DMS53 treated with DMSO at 0.1 percent for 48 hours (cell line): ENCODE data around the gene NT5DC1.

ENCODE experiments used
- DNase-seq: peaks from one replicate; lab custom pipeline; 2025; ENCODE audit not compliant: unreplicated experiment; lab: John Stamatoyannopoulos, UW

Gene NT5DC1

DNA sequence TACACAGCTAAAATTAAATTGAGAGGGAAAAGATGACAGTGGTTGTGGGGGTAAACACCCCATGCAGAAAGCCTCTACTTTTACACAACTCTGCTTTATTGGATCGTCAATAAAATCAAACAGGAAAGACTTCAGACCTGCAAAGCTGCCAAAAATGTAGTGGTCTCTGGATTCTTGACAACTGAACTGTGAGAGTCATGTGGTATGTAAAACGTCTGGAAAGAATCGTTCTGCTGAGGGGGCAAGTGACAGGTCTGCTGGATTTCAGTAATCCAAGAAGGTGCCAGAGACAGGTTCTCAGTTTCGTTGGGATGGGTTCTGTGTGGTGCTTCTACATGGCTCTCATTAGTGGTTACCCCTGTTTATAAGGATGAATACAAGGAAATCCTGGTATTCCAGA is 89.9 kb downstream of the NT5DC1 start:
- no peak for DNase-seq

DNA sequence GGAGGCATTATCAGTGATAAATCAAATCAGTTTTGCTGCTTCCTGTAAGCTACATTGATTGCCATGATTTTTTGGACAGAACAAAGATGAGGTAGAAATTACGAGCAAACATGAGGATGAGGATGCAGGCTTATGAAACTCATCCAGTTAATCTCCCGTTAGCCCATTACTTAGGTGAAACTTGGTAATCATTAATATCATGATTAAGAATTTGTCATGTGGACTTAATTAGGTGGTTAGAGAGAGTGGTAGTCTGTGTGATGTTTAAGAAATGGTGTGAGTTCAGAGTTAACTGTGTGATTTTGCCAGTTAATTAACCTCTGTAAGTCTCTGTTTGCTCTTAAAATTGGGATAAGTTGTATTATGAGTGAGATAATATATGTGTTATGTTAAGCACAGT is 91.2 kb downstream of the NT5DC1 start:
- DNase-seq, result no peak

DNA sequence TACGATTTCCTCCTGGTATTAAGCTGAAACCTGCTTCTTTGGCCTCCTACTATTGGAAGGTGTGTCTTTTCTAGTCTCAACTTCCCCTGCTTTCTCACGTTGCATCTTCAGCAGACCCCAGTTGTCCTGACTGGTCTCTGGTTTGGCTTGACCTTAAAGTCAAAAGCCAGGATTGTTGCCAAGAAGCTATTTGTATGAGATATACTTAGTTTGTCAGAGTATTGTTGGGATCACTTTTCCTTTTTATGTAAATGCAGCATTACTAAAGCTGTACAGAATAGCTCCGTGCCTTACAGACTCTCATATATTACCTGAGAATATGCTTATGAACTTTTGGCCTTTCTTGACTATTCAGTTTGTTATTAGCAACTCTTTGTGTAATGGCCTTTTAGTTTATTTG is 92.1 kb downstream of the NT5DC1 start:
- DNase-seq, result no peak

DNA sequence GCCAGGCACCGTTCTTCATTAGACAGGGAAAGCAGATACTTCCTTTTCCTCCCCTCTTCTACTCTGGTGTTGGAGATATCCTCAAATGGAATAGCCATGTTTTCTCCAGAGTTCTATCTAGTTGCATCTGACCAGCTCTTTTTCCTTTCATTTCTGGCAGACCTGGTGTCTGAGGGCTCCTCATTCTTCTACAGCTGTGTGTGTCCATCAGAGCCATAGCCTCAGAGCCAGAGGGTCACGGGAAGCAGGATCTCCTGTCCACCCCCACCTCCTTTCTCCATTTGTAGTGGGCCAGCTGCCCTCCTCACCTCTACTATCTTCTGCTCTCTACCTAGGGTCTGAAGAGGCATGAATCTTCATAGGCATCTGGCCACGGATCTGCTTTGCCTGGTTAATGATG is 96.2 kb downstream of the NT5DC1 start:
- no peak for DNase-seq

DNA sequence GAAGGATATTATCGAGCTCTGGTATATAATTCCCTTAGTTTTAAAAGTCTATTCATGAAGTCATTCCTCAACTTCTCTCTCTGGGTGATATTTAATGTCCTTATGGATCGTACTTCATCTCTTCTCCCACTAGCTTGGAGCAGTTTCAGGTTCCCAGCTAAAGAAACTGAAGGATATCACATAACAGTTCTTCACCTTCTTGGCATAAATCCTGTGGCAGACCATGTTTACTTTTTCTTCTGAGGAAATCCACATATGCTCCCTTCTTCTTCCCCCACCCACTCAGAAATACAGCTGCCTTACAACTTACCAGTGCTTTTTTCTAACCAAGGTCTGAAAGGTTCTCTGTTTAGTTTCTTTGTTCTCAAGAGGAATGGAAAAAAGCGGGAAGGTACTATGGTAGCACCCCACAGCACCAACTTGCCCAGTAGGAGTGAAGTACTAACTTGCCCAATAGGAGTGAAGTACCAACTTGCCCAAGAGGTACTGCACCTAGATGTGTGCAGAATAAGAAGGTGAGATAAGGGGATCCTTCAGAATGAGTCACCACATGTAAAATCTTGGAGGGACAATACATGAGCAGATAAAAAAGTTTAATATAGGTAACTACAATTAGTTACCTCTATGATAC is 100.1 kb downstream of the NT5DC1 start:
- no peak for DNase-seq

DNA sequence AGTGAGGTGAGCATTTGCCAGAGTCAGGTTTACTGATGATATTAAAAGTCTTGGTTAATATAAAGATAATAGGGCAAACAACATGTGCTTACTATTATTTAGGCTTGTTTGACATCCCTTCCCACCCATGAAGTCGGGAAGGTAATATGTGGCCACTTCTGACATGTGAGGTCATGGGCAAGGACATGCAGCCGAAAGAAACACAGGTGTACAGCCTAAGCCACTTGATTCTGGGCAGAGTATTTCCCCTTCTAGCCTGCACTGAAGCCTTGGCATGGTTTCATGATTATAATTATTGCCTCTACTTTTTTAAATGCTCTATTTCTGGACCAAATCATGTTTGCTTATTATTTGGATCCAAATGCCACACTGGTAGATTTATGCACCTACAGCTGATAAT is 100.9 kb downstream of the NT5DC1 start:
- no peak for DNase-seq

DNA sequence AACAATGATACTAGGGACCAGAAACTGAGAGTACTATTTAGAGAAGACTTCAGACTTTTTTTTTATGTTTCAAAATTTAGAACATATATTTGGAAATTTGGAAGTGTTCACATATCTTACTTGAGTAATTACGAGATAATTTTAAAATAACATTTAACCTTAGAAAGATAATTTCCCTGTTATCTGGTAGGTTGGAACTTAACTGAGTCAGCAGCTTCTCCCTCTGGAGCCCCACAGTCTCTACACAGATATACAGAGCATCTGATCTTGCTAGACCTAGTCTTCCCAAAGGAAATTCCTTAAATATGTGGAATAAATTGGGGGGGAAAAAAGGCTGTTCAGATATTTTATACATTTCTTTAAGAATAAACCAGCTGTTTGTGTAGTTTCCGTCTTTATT is 104.6 kb downstream of the NT5DC1 start:
- DNase-seq, result no peak

DNA sequence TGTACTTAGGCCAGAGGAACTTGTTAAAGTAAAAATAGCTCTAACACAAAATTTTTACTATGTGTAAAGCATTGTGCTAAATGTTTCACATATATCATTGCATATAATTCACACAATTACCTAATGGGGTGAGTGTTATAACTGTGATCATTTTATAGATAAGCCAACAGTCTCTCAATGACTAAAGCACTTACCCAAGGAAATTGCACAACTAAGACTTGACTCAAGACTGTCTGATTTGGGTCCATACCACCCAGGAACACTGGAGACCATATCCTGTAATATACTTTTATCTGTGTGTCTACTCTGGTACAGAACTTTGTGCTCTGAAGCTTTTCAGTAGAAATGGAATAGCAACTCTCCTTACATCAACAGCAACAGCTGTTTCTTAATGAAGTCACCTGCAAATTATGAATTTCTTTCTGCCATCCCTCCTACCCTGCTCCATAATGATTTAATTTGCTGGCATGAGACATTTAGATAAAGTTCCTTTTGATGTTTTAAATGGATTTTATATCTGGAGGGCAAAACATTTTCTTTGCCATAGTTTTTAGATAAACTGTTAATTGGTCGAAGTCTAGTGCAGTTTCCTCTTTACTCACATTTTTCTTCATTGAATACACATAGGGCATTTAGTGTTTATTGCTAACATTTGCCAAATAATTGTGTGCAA is 105.7 kb downstream of the NT5DC1 start:
- DNase-seq, result no peak

DNA sequence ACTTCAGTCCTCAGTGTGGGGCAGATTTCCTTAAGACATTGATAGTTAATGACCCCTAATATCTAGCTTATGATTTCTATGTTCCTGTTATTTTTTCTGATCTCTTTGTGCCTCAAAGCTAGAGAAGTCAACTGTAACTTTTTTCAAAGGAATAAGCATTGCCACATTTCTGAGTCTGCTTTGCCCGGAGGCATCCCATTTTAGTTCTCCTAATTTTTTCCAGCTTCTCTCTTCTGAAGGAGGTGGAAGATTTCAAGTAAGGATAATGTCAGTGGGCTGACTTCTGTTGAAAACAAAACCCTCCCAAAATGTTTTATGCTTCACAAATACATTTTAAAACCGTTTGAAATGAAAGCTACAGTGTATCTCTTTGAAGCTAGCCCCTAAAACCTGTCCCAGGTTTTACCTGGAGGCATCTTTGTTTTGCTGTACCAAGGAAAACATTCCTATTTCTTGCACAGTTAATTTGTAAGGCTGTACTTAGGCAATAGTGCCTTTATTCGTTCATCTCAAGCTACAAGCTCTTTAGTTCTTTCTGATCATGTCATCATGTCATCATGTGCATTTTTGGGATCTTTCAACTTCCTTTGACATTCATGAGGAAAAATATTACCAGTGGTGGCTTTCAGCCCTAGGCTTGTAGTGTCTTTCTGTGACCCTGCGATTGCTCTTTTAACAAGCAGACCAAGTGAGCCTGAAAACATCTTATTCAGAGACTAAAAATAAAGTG is 107.6 kb downstream of the NT5DC1 start:
- no peak for DNase-seq

DNA sequence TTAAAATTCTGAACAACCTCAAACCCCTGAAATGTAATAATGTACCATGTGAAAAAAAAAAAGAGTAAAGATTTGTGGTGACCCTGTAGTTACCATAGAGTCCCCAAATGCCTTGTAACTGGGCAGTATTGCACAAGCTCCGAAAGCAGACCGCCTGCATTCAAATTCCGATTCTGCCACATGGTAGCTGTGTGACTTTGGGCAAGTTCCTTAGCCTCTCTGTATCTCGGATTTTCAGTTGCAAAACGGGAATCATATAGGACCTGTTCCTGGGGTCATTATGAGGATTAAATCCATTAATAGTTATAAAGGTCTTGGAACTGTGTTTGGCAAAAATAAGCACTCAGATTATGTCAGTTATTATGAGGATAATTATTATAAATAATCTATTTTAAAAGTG is 109.7 kb downstream of the NT5DC1 start:
- DNase-seq, result no peak

DNA sequence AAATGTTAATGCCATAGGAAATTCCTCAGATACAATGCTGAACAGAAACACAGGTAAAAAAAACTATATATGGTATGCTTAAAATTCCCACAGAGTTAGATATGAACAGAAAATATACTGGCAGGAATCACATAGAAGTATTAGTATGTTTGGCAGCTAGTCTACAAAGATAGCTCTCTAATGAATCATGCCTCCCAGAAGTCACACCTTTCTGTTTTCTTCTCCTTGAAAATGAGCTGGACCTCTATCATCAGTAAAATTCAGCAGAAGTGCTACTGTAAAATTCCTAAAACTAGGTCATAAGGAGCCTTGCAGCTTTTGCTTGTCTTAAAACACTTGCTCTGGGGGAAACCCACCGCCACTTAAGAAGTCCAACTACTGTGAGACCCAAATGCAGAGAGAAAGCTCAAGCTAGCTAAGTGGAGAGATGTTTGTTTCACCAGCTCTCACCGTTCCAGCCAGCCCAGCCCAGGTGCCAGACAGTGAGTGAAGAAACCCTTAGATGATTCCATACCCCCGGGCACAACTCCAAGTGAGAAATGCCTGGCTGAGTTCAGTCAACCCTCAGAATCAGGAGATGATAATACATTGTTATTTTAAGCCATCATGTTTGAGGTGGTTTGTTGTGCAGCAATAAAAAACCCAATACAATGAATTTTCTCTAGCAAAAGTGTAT is 110.2 kb downstream of the NT5DC1 start:
- no peak for DNase-seq

DNA sequence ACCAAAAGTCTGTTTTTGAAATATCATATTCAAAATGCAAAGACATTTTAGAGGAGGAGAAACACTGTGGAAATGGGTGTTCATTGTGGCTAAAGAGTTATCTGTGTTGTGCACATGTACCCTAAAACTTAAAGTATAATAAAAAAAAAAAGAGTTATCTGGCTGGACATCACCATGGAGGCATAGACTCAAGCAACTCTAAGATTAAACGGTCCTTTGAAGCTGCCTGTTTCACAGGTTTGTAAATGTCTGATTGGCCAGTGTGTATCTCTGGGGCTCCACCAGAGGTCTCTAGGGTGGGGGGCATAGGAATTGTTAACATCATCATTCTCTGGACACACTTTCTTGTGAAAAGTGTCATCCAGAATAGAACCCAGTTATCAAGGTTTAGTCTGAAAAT is 114.0 kb downstream of the NT5DC1 start:
- no peak for DNase-seq

DNA sequence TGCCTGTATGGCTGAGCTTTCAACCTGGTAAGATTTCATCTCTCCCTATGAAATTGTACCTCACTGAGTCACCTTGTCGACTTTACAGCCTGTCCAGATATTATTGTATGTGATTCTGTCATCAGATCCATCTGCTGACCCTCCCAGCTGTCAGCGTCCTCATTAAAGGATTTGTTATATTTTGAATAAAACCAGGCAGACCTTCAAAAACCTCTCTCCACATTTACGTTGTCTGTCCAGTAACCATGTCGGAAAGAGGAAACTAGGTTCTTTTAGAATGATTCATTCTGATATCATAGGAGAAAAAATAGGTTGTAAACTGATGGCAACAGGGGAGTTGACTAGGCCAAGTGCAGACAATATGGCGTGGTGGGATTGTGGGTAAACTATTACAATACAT is 114.8 kb downstream of the NT5DC1 start:
- DNase-seq, result no peak

DNA sequence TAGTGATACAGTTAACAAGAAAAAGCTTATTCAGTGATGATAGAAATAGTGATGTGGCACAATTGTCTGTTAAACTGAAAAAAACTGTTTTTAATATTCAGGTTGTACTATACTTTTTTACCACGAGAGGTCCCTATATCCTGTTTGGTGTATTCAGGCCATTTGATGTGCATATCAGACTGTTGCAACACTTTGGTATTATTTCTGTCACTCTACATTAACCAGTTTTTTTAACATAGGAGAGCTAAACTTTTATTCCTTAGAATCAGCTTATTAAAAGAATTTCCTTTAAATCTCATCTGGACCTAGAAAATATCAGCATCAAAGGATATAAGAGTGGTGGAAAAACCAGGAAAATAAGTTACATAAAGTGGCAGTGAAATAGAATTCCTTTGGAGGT is 116.4 kb downstream of the NT5DC1 start:
- DNase-seq, result peak; percentile 16

DNA sequence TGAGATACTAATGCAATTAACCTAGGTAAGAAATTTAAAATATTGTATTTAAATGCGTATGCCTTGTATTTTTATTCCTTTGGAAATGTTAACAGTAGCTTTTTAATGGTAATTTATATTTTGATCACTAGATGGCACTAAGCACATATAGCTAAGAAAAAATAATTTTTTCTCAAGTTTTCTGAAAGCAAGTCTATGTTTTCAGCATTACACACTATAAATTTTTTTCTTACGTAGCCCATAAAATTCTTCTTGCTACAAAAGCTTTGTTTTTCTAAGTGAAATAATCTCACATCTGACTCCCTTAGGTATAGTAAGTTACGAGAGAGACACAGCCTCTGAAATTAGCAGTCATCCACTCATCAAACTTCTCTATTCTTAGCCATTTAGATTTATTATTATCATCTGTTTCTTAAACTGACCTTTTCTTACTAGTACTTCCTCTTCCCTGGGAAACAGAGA is 117.5 kb downstream of the NT5DC1 start:
- peak; percentile 4 for DNase-seq

DNA sequence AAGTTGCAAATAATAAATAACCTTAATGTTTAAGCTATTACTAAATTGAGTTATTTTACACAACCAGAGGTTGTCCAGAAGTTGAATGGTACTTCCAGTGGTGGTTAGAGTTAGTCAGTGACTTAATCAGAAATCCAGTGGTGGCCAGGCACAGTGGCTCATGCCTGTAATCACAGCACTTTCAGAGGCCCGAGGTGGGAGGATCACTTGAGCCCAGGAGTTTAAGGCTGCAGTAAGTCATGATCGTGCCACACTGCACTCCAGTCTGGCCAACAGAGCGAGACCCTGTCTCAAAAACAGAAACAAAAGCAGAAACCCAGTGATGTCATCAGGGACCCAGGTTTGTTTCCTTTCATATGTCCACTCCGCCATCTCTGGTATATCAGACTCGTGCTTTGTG is 118.2 kb downstream of the NT5DC1 start:
- no peak for DNase-seq

DNA sequence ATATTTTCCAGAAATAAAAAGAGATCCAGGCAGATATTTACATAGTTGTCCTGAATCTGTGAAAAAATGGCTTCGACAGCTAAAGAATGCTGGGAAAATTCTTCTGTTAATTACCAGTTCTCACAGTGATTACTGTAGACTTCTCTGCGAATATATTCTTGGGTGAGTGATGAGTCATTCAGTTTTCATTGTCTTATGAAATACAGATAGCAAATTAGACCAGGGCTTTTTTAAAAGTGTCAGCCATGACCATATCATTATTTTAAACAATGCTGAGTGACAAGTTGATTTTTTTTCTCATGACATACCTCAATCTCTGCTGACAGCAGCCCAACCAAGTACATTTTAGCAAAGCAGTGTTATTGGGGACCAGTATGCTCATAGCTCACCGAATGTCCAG is 120.4 kb downstream of the NT5DC1 start:
- DNase-seq, result no peak

DNA sequence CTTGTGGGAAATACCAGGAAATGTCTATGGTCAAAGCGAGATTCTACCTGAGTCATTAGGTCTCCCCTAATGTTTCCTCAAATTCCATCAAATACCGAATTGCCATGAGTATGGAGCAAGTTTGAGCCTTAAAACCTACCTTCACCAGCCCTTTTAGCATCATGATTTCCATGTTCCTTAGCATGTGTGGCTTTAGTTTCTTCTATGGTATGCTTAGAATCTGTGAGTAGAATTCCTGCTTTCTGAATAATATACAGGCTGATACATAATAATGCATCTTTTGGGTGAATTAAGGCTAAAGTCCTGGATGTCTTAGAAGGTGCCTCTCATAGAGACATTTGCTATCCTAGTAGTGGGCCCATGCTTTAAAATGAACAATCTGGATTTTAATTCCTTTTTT is 121.3 kb downstream of the NT5DC1 start:
- no peak for DNase-seq

DNA sequence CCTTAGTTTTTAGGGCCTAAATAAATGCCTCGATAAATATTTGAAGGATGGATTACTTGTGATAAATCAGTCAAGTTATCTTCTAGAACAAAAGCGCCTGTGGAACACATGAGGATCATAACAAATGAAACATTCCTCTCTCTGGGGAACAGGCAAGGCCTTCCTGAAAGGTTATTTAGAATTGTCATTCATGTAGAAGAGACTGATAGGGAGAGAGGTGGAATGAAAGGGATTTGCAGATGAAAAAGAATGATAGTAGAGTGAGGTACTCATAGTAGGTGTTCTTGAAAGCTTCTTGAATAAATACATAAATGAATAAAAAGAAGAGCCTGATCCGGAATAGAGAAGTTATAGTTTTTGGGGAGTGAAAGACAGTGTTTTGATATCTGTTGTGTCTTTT is 122.7 kb downstream of the NT5DC1 start:
- DNase-seq, result no peak

DNA sequence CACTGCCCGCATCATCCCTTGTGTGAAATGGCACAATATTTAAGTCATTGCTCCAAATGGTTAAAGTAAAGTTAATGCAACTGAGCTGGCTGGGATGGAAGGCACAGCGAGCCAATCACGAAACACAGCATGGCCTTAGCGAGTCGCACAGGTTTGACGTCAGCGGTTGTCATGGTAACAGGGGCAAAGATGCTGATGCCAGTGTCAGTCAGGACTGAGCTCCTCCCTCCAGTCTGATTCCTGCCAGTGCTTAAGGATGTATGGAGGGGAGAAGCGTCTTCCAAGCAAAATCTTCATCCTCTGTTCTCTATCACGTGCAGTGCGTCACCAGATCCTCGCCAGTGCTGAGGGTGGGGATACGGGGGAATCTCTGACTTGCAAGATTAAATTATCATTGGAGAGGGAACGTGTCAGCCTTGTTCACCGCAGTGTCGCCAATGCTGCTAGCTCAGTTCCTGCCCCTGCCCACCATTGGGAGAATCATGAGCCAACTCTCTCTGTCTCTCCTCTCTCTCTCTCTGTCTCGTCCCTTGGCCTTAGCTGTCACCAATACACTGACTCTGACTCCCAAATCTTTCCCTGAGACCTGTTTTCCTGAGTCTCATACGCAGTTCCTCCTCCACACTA is 128.7 kb downstream of the NT5DC1 start:
- no peak for DNase-seq

DNA sequence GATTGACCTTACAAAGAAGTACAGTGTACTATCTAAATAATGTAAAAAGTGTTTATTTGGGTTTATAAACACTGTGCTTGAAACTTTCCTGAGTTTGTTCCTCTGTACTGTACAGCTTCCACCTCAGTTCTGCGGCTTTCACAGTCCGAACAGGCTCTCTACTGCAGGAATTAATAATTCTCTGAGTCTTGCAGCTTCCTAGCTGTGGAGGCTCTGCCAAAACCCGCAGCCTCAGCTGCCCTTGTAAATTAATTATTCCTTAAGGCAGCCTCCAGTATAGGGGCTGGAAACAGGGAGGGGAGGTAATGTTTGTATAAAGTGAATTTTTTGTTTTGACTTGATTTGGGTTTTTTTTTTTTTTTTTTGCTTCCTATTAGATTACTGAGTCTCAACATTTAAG is 134.0 kb downstream of the NT5DC1 start:
- no peak for DNase-seq
